ENCODE results near the gene RPL41. TPM values are rescaled to one million over a fixed set of nuclear protein-coding genes. Genes with fewer than 3 reads are reported as not detected.
A peak's percentile ranks its signal among the peaks of the same experiment; 100 is the strongest.

RPL41 gene
- total RNA-seq, 4 donors from 2014 or later = 1,323 to 2,217 (median 1,977) TPM

DNA sequence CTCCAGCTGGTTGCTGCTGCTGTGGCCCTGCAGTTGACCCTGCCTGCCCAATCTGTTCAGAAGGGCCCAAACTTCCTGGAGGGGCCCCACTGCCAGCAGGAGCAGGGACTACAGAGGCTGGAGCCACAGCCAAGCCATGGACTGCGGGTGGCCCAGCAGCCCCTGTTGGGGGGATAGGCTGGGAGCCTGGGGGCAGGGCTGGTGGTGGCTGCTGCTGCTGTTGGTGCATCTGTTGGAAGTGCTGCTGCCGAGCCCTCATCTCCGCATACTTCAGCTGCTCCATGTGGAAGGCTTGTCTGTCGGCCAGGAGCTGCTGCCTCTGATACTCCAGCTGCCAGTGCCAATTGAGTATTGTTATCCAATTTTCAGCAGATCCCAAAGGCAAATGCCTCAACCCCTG, 48.9 kb downstream of the RPL41 start:
- no peak for TF ChIP-seq POLR2A (IDR thresholded peaks at IDR 0.05)
- TF ChIP-seq, protein P1, sequence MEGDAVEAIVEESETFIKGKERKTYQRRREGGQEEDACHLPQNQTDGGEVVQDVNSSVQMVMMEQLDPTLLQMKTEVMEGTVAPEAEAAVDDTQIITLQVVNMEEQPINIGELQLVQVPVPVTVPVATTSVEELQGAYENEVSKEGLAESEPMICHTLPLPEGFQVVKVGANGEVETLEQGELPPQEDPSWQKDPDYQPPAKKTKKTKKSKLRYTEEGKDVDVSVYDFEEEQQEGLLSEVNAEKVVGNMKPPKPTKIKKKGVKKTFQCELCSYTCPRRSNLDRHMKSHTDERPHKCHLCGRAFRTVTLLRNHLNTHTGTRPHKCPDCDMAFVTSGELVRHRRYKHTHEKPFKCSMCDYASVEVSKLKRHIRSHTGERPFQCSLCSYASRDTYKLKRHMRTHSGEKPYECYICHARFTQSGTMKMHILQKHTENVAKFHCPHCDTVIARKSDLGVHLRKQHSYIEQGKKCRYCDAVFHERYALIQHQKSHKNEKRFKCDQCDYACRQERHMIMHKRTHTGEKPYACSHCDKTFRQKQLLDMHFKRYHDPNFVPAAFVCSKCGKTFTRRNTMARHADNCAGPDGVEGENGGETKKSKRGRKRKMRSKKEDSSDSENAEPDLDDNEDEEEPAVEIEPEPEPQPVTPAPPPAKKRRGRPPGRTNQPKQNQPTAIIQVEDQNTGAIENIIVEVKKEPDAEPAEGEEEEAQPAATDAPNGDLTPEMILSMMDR (IDR thresholded peaks at IDR 0.05 in 4 of 5, conservative IDR thresholded peaks at IDR 0.05 in 1 of 5) = no peak
- H3K4me3 ChIP-seq = no peak overlapping the region
- ATAC-seq (peak in 1 of 2 donors; percentile 13), DNase-seq (no peak)
- H3K36me3 ChIP-seq = peaks cover 0 to 100% of the 10 kb centered on the region in 2 donors
- intact Hi-C loops (cut with DNase I; ENCODE audit: low total_unique reads) (no loop called here), in situ Hi-C loops (cut with MboI; ENCODE audit: low sequenced_read_pairs in 4 of 4) (no loop called here)
- no peaks in the 10 kb centered on the region for H3K9me3 ChIP-seq
- H3K27me3 ChIP-seq = no peaks in the 10 kb centered on the region
- H3K27ac ChIP-seq = peak overlapping the region in 3 of 4 donors; percentile 24 to 64 (median 35)
- peaks cover 15 to 18% of the 10 kb centered on the region in 2 donors for H3K4me1 ChIP-seq

Other genes starting within 250 kb of the RPL41 start
- gene PYM1, start 188.7 kb upstream of the RPL41 start, total RNA-seq = 10 to 100 TPM; 12.8 to 24.5 (median 15.9) TPM
- gene DGKA, start 185.5 kb upstream of the RPL41 start, total RNA-seq = 1 to 10 TPM; 1.9 to 5.0 (median 2.6) TPM
- 1 to 10 TPM in 1 of 4 donors, under 1 TPM in 1, not detected in 2; 0.73 to 2.0 TPM for gene PMEL, start 150.6 kb upstream of the RPL41 start, total RNA-seq
- 10 to 100 TPM in 1 of 4 donors, 1 to 10 TPM in 3; 6.4 to 11.7 (median 8.1) TPM for gene CDK2, start 149.8 kb upstream of the RPL41 start, total RNA-seq
- gene RAB5B, start 142.6 kb upstream of the RPL41 start, total RNA-seq = 10 to 100 TPM; 75.5 to 84.9 (median 81.8) TPM
- 10 to 100 TPM; 10.1 to 28.1 (median 18.9) TPM for gene SUOX, start 119.4 kb upstream of the RPL41 start, total RNA-seq
- gene IKZF4, start 95.6 kb upstream of the RPL41 start, total RNA-seq = 1 to 10 TPM; 4.0 to 6.3 (median 5.6) TPM
- gene RPS26, start 74.7 kb upstream of the RPL41 start, total RNA-seq = 1,000 to 10,000 TPM in 2 of 4 donors, 100 to 1,000 TPM in 2; 618 to 1,648 (median 1,209) TPM
- 1 to 10 TPM in 3 of 4 donors, under 1 TPM in 1; 0.15 to 2.1 (median 1.1) TPM for gene ERBB3, start 36.5 kb upstream of the RPL41 start, total RNA-seq
- gene PA2G4, start 12.1 kb upstream of the RPL41 start, total RNA-seq = 100 to 1,000 TPM; 109 to 204 (median 127) TPM
- gene ZC3H10, start 1.6 kb downstream of the RPL41 start, total RNA-seq = 1 to 10 TPM; 3.1 to 9.1 (median 3.7) TPM
- 10 to 100 TPM; 45.9 to 77.7 (median 62.1) TPM for gene ESYT1, start 11.6 kb downstream of the RPL41 start, total RNA-seq
- gene MYL6B, start 36.0 kb downstream of the RPL41 start, total RNA-seq = 100 to 1,000 TPM; 159 to 334 (median 198) TPM
- 100 to 1,000 TPM; 159 to 324 (median 202) TPM for gene MYL6, start 41.7 kb downstream of the RPL41 start, total RNA-seq
- 10 to 100 TPM; 34.1 to 56.9 (median 49.4) TPM for gene SMARCC2, start 72.8 kb downstream of the RPL41 start, total RNA-seq
- 10 to 100 TPM; 46.5 to 58.9 (median 54.8) TPM for gene RNF41, start 105.3 kb downstream of the RPL41 start, total RNA-seq
- gene NABP2, start 107.7 kb downstream of the RPL41 start, total RNA-seq = 10 to 100 TPM; 29.6 to 75.0 (median 42.8) TPM
- under 1 TPM in 1 of 4 donors, not detected in 3; 0.83 TPM for gene SLC39A5, start 113.4 kb downstream of the RPL41 start, total RNA-seq
- gene ANKRD52, start 141.8 kb downstream of the RPL41 start, total RNA-seq = 10 to 100 TPM; 14.7 to 30.9 (median 18.9) TPM
- gene COQ10A, start 150.3 kb downstream of the RPL41 start, total RNA-seq = 10 to 100 TPM; 17.7 to 90.1 (median 54.5) TPM
- 100 to 1,000 TPM; 211 to 359 (median 271) TPM for gene CS, start 183.7 kb downstream of the RPL41 start, total RNA-seq
- 10 to 100 TPM; 21.7 to 59.1 (median 28.4) TPM for gene CNPY2, start 199.4 kb downstream of the RPL41 start, total RNA-seq
- gene PAN2, start 217.4 kb downstream of the RPL41 start, total RNA-seq = 10 to 100 TPM in 2 of 4 donors, 1 to 10 TPM in 2; 7.8 to 33.0 (median 11.6) TPM
- not detected for gene IL23A, start 222.3 kb downstream of the RPL41 start, total RNA-seq
- gene STAT2, start 243.5 kb downstream of the RPL41 start, total RNA-seq = 10 to 100 TPM; 21.0 to 33.2 (median 27.4) TPM
- gene APOF, start 246.2 kb downstream of the RPL41 start, total RNA-seq = under 1 TPM in 1 of 4 donors, not detected in 3; 0.27 TPM

All from gastrocnemius medialis (tissue), 4 donors.